Liver (tissue), 1 donor: ENCODE measurements around the gene ZNF793.

ENCODE experiments used
- YY1 ChIP-seq: IDR thresholded peaks from 2 replicates; pipeline ENCODE4 v1.6.1; 2016; ENCODE audit warnings: antibody characterized with exemption, mild to moderate bottlenecking
- TF ChIP-seq, protein P1 (sequence below): IDR thresholded peaks from 2 replicates; pipeline ENCODE4 v1.6.1; 2016; ENCODE audit warnings: antibody characterized with exemption, mild to moderate bottlenecking

DNA sequence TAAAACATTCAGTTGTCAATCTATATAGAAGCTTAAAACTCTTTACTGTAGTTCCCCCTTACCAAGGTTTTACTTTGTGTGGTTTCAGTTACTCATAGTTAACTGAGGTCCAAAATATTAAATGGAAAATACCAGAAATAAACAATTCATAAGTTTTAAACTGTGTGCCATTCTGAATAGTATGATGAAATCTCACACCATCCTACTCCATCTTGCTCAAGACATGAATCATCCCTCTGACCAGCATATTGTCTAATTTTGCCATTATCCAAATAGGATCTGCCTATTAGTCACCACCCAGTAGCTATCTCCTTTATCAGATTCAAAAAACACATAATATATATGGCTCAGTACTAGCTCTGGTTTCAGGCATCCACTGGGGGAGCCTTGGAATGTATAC is 65.5 kb downstream of the ZNF793 start:
- TF ChIP-seq YY1, result no peak
- TF ChIP-seq, protein P1, sequence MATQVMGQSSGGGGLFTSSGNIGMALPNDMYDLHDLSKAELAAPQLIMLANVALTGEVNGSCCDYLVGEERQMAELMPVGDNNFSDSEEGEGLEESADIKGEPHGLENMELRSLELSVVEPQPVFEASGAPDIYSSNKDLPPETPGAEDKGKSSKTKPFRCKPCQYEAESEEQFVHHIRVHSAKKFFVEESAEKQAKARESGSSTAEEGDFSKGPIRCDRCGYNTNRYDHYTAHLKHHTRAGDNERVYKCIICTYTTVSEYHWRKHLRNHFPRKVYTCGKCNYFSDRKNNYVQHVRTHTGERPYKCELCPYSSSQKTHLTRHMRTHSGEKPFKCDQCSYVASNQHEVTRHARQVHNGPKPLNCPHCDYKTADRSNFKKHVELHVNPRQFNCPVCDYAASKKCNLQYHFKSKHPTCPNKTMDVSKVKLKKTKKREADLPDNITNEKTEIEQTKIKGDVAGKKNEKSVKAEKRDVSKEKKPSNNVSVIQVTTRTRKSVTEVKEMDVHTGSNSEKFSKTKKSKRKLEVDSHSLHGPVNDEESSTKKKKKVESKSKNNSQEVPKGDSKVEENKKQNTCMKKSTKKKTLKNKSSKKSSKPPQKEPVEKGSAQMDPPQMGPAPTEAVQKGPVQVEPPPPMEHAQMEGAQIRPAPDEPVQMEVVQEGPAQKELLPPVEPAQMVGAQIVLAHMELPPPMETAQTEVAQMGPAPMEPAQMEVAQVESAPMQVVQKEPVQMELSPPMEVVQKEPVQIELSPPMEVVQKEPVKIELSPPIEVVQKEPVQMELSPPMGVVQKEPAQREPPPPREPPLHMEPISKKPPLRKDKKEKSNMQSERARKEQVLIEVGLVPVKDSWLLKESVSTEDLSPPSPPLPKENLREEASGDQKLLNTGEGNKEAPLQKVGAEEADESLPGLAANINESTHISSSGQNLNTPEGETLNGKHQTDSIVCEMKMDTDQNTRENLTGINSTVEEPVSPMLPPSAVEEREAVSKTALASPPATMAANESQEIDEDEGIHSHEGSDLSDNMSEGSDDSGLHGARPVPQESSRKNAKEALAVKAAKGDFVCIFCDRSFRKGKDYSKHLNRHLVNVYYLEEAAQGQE, result no peak
